Measurements from ENCODE around the gene MARCHF6.
A peak's percentile ranks its signal among the peaks of the same experiment; 100 is the strongest.
"Not testable (repeated sequence)": the region's sequence is repeated elsewhere in the genome, so short reads cannot be mapped to it uniquely, and the experiment has no call there.

The MARCHF6 gene

GRCh38 chr5:10353241-10354047 lies at the start of gene MARCHF6:
MARCHF6 (plus strand) TSS chr5:10353695; CDS start chr5:10353899, 204 bp downstream.
- peak; percentile 49 for DNase-seq (ENCODE audit: low read depth)

- DNase-seq (ENCODE audit: low read depth), result no peak
Observed at GRCh38 chr5:10303699-10304170, 49.8 kb upstream of the MARCHF6 start.

GRCh38 chr5:10304932-10305331 lies 48.6 kb upstream of the MARCHF6 start:
- DNase-seq (ENCODE audit: low read depth), result no peak

- no peak for DNase-seq (ENCODE audit: low read depth)
Observed at GRCh38 chr5:10306114-10306513, 47.4 kb upstream of the MARCHF6 start.

GRCh38 chr5:10306806-10307205 lies 46.7 kb upstream of the MARCHF6 start:
- DNase-seq (ENCODE audit: low read depth), result no peak

- no peak for DNase-seq (ENCODE audit: low read depth)
Observed at GRCh38 chr5:10307206-10308148, 46.0 kb upstream of the MARCHF6 start, which contains the start of gene CMBL. CMBL (minus strand) TSS chr5:10307902; CDS start chr5:10290762, 17,140 bp downstream.

- no peak for DNase-seq (ENCODE audit: low read depth)
Observed at GRCh38 chr5:10308844-10309243, 44.7 kb upstream of the MARCHF6 start.

GRCh38 chr5:10310066-10310779 lies 43.3 kb upstream of the MARCHF6 start:
- DNase-seq (ENCODE audit: low read depth), result no peak

- DNase-seq (ENCODE audit: low read depth), result not testable (repeated sequence)
Observed at GRCh38 chr5:10310835-10311570, 42.5 kb upstream of the MARCHF6 start.

- DNase-seq (ENCODE audit: low read depth), result no peak
Observed at GRCh38 chr5:10311595-10312425, 41.7 kb upstream of the MARCHF6 start.

- DNase-seq (ENCODE audit: low read depth), result no peak
Observed at GRCh38 chr5:10315201-10315600, 38.3 kb upstream of the MARCHF6 start.

- no peak for DNase-seq (ENCODE audit: low read depth)
Observed at GRCh38 chr5:10315824-10316509, 37.5 kb upstream of the MARCHF6 start.

- DNase-seq (ENCODE audit: low read depth), result no peak
Observed at GRCh38 chr5:10317825-10318682, 35.4 kb upstream of the MARCHF6 start.

- no peak for DNase-seq (ENCODE audit: low read depth)
Observed at GRCh38 chr5:10319202-10319851, 34.2 kb upstream of the MARCHF6 start.

GRCh38 chr5:10320793-10321192 lies 32.7 kb upstream of the MARCHF6 start:
- no peak for DNase-seq (ENCODE audit: low read depth)

GRCh38 chr5:10321882-10322281 lies 31.6 kb upstream of the MARCHF6 start:
- DNase-seq (ENCODE audit: low read depth), result no peak

GRCh38 chr5:10323588-10324488 lies 29.7 kb upstream of the MARCHF6 start:
- DNase-seq (ENCODE audit: low read depth), result no peak

Data from non-pigmented ciliary epithelial cell (primary cell).